Loucy (cell line): ENCODE measurements around the gene DSG1.

Experiments used
- EZH2phosphoT487 ChIP-seq: fragments of 200-600 bp; IDR thresholded peaks from 2 replicates; pipeline ENCODE4 v1.6.1; 2018; ENCODE audit warnings: antibody characterized with exemption, mild to moderate bottlenecking, moderate library complexity, borderline replicate concordance
- TF ChIP-seq, protein P1 (sequence below): fragments of 200-600 bp; sonication (generic); conservative IDR thresholded peaks from 2 replicates; pipeline ENCODE4 v1.5.1; 2014; ENCODE audit warnings: mild to moderate bottlenecking, antibody characterized with exemption, low read length

DNA sequence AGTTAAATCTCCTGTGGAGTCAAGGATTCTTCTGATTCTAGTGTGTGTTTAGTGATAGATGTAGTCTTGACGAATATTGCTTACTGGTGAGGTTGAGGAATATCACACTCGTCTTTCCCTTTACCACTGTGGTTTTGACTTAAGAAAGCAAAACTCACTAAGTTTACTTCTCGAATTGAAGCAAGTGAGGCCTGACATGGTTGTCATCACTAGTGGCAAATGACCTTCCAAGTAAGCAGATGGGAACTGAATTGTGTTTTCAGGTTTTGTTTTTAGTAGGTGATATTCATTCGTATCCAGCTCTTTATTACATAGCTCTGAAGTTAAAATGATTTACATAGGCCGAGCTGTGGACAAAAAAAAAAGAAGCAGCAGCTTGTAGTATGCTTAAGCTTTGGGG, 38.1 kb downstream of the DSG1 start:
- TF ChIP-seq, protein P1, sequence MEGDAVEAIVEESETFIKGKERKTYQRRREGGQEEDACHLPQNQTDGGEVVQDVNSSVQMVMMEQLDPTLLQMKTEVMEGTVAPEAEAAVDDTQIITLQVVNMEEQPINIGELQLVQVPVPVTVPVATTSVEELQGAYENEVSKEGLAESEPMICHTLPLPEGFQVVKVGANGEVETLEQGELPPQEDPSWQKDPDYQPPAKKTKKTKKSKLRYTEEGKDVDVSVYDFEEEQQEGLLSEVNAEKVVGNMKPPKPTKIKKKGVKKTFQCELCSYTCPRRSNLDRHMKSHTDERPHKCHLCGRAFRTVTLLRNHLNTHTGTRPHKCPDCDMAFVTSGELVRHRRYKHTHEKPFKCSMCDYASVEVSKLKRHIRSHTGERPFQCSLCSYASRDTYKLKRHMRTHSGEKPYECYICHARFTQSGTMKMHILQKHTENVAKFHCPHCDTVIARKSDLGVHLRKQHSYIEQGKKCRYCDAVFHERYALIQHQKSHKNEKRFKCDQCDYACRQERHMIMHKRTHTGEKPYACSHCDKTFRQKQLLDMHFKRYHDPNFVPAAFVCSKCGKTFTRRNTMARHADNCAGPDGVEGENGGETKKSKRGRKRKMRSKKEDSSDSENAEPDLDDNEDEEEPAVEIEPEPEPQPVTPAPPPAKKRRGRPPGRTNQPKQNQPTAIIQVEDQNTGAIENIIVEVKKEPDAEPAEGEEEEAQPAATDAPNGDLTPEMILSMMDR, result no peak
- no peak for TF ChIP-seq EZH2phosphoT487
